ENCODE measurements around the gene BMX. TPM values are rescaled to one million over a fixed set of nuclear protein-coding genes. Genes with fewer than 3 reads are reported as not detected.
A peak's percentile ranks its signal among the peaks of the same experiment; 100 is the strongest.

The BMX gene
- total and polyA plus RNA-seq, 2 donors (not counting 1 experiment from before 2014, with no cell fraction given) = not detected

GRCh38 chrX:15509845-15510244 is 9.2 kb downstream of the BMX start:
- no peak for DNase-seq (ENCODE audit: low read depth in 2 of 2)
- Histone ChIP-seq H3K4me1 (ENCODE audit: control insufficient read depth, extremely low read depth, insufficient read depth, low read length) (no peaks in the 10 kb centered on the region), H3K36me3 (ENCODE audit: control insufficient read depth, insufficient read depth, low read length) (no peaks in the 10 kb centered on the region), H3K27ac (ENCODE audit: insufficient read depth, low read length) (no peak overlapping the region), H3K27me3 (ENCODE audit: control insufficient read depth, insufficient read depth, low read length) (no peaks in the 10 kb centered on the region), H3K4me2 (ENCODE audit: extremely low read depth, insufficient read depth, low read length) (no peak overlapping the region), H3K79me2 (ENCODE audit: control insufficient read depth, insufficient read depth, low read length) (no peaks in the 10 kb centered on the region), H3K9ac (ENCODE audit: insufficient read depth, low read length) (no peak overlapping the region), H2AFZ (ENCODE audit: low read length) (no peak overlapping the region), H4K20me1 (ENCODE audit: control insufficient read depth, extremely low read depth, insufficient read depth, low read length) (no peaks in the 10 kb centered on the region), H3K9me3 (ENCODE audit: control insufficient read depth, insufficient read depth, low read depth, low read length) (no peaks in the 10 kb centered on the region), H3K4me3 (replicated peaks in 1 of 4; ENCODE audit: control extremely low read depth in 1 of 4, insufficient read depth in 1 of 4, low read depth in 3 of 4, low read length in 4 of 4) (no peak overlapping the region)
- TF ChIP-seq, protein P1, sequence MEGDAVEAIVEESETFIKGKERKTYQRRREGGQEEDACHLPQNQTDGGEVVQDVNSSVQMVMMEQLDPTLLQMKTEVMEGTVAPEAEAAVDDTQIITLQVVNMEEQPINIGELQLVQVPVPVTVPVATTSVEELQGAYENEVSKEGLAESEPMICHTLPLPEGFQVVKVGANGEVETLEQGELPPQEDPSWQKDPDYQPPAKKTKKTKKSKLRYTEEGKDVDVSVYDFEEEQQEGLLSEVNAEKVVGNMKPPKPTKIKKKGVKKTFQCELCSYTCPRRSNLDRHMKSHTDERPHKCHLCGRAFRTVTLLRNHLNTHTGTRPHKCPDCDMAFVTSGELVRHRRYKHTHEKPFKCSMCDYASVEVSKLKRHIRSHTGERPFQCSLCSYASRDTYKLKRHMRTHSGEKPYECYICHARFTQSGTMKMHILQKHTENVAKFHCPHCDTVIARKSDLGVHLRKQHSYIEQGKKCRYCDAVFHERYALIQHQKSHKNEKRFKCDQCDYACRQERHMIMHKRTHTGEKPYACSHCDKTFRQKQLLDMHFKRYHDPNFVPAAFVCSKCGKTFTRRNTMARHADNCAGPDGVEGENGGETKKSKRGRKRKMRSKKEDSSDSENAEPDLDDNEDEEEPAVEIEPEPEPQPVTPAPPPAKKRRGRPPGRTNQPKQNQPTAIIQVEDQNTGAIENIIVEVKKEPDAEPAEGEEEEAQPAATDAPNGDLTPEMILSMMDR (conservative IDR thresholded peaks at IDR 0.05 in 1 of 2, IDR thresholded peaks at IDR 0.05 in 1 of 2; ENCODE audit: low read depth in 1 of 2, low read length in 2 of 2) = no peak
- no peak for TF ChIP-seq EZH2 (IDR thresholded peaks at IDR 0.05; ENCODE audit: low read length, missing control alignments)

DNA sequence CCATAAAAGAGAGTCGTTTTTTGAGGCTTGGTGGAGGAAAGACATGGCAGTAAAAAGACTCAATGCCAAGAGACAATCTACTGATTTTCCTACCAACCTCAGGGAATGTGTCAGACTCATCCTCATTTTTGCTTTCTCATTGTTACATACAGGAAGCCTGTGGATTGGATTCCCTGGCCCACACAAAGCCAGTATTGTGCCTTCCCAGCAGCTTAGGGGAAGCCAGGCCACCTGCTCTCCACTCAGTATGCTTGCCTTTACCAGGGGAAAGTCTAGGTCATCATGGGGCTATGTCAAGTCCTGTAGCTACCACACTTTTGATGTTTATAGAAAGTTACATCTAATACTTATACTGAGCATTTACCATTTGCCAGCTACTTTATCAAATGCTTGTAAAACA is 11.0 kb downstream of the BMX start:
- no peaks in the 10 kb centered on the region for H3K27me3 ChIP-seq (ENCODE audit: control insufficient read depth, insufficient read depth, low read length)
- H3K9me3 ChIP-seq (ENCODE audit: control insufficient read depth, insufficient read depth, low read depth, low read length) = no peaks in the 10 kb centered on the region
- H2AFZ ChIP-seq (ENCODE audit: low read length) = no peak overlapping the region
- no peak for DNase-seq (ENCODE audit: low read depth in 2 of 2)
- H3K27ac ChIP-seq (ENCODE audit: insufficient read depth, low read length) = no peak overlapping the region
- no peak for TF ChIP-seq EZH2 (IDR thresholded peaks at IDR 0.05; ENCODE audit: low read length, missing control alignments)
- TF ChIP-seq, protein P1 (conservative IDR thresholded peaks at IDR 0.05 in 1 of 2, IDR thresholded peaks at IDR 0.05 in 1 of 2; ENCODE audit: low read depth in 1 of 2, low read length in 2 of 2) = no peak
- no peaks in the 10 kb centered on the region for H3K36me3 ChIP-seq (ENCODE audit: control insufficient read depth, insufficient read depth, low read length)
- H3K79me2 ChIP-seq (ENCODE audit: control insufficient read depth, insufficient read depth, low read length) = no peaks in the 10 kb centered on the region
- no peak overlapping the region for H3K9ac ChIP-seq (ENCODE audit: insufficient read depth, low read length)
- H3K4me3 ChIP-seq (replicated peaks in 1 of 4; ENCODE audit: control extremely low read depth in 1 of 4, insufficient read depth in 1 of 4, low read depth in 3 of 4, low read length in 4 of 4) = no peak overlapping the region
- H3K4me1 ChIP-seq (ENCODE audit: control insufficient read depth, extremely low read depth, insufficient read depth, low read length) = no peaks in the 10 kb centered on the region
- H3K4me2 ChIP-seq (ENCODE audit: extremely low read depth, insufficient read depth, low read length) = no peak overlapping the region
- H4K20me1 ChIP-seq (ENCODE audit: control insufficient read depth, extremely low read depth, insufficient read depth, low read length) = no peaks in the 10 kb centered on the region

- Histone ChIP-seq H3K9ac (ENCODE audit: insufficient read depth, low read length) (no peak overlapping the region), H3K4me2 (ENCODE audit: extremely low read depth, insufficient read depth, low read length) (no peak overlapping the region), H3K27ac (ENCODE audit: insufficient read depth, low read length) (no peak overlapping the region), H3K9me3 (ENCODE audit: control insufficient read depth, insufficient read depth, low read depth, low read length) (no peaks in the 10 kb centered on the region), H4K20me1 (ENCODE audit: control insufficient read depth, extremely low read depth, insufficient read depth, low read length) (no peaks in the 10 kb centered on the region), H3K4me1 (ENCODE audit: control insufficient read depth, extremely low read depth, insufficient read depth, low read length) (no peaks in the 10 kb centered on the region), H2AFZ (ENCODE audit: low read length) (no peak overlapping the region), H3K4me3 (replicated peaks in 1 of 4; ENCODE audit: control extremely low read depth in 1 of 4, insufficient read depth in 1 of 4, low read depth in 3 of 4, low read length in 4 of 4) (no peak overlapping the region), H3K36me3 (ENCODE audit: control insufficient read depth, insufficient read depth, low read length) (no peaks in the 10 kb centered on the region), H3K79me2 (ENCODE audit: control insufficient read depth, insufficient read depth, low read length) (no peaks in the 10 kb centered on the region), H3K27me3 (ENCODE audit: control insufficient read depth, insufficient read depth, low read length) (no peaks in the 10 kb centered on the region)
- DNase-seq (ENCODE audit: low read depth in 2 of 2) = peak in 1 of 2 donors; percentile 3
- no peak for TF ChIP-seq EZH2 (IDR thresholded peaks at IDR 0.05; ENCODE audit: low read length, missing control alignments)
- TF ChIP-seq, protein P1 (conservative IDR thresholded peaks at IDR 0.05 in 1 of 2, IDR thresholded peaks at IDR 0.05 in 1 of 2; ENCODE audit: low read depth in 1 of 2, low read length in 2 of 2) = no peak
Measured at GRCh38 chrX:15512401-15512965, 11.9 kb downstream of the BMX start.
